GM13976 (cell line): ENCODE results near the gene SLC35B4.

Experiments used
- DNase-seq: peaks from one replicate; pipeline ENCODE4 v3.0.0; 2012; ENCODE audit warnings: low spot score
- CTCF ChIP-seq: IDR thresholded peaks from 2 replicates; pipeline ENCODE4 v1.5.1; 2012; ENCODE audit warnings: borderline replicate concordance, mild to moderate bottlenecking; ENCODE audit not compliant: insufficient read depth; ENCODE audit errors: extremely low read depth, missing control alignments, control extremely low read depth
- in situ Hi-C: fragments of 300-500 bp; cut with MboI; formaldehyde crosslinking; loops from one replicate; pipeline ENCODE4 v1.12.0; 2022; ENCODE audit warnings: low sequenced_read_pairs, mixed read lengths, inconsistent platforms; ENCODE audit not compliant: unreplicated experiment

The SLC35B4 gene

DNA sequence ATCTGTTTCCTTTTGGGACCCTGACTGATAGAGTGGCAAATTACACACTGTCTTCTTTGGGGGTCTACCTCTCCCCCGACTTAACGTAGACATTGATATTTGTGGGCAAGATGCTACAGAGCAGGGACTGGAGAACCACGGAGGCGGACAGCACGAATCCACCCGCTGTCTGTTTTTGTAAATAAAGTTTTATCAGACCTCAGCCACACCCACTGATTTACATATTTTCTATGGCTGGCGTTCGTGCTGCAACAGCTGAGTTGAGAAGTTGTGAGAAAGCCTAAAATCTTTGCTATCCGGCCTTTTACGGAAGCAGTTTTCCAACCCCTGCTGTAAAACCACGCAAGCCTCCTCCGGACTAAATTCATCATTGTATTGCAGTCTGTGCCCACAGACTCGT lies 17.2 kb upstream of the SLC35B4 start:
- in situ Hi-C loops = no loop called here
- TF ChIP-seq CTCF = no peak
- DNase-seq = no peak

GRCh38 chr7:134332892-134333291 lies 16.2 kb upstream of the SLC35B4 start:
- no peak for TF ChIP-seq CTCF
- in situ Hi-C loops = no loop called here
- no peak for DNase-seq

DNA sequence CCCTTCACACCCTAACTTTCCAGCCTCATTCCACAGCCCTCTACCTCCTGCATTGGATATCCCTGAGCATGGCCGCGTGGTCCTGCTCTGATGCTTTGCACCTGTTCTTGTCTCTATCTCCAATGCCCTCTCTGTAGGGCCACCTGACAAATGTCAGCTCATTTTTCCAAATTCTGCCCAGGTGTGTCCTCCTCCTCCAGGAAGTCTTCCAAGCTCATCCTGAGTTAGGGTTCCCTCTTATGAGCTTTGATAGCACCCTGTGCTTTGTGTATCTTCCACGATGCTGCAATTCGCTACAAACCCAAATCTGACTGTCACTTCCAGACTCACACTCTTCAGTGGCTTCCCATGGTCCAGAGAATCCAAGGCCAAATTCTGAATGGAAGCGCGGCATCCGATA lies 14.7 kb upstream of the SLC35B4 start:
- no peak for DNase-seq
- TF ChIP-seq CTCF = no peak
- in situ Hi-C loops = no loop called here

DNA sequence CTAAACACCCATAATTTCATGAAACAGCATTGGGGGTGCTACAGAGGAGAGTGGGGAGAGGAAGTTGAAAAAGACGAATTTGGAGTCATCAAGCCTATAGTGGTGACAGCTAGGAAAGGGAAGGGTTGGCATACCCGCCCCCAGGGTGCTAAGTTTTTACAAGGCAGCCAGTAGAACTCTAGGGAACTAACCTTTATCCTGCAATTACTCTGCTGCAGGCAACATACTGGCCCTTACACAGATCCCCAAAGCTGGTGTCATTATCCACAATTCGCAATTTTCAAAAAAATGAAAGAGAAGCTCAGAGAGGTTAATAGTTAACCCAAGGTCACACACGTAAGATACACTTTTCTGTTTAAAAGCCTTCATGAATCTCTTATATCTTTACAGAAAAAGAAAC lies 14.2 kb upstream of the SLC35B4 start:
- no peak for DNase-seq
- no peak for TF ChIP-seq CTCF
- in situ Hi-C loops = no loop called here

DNA sequence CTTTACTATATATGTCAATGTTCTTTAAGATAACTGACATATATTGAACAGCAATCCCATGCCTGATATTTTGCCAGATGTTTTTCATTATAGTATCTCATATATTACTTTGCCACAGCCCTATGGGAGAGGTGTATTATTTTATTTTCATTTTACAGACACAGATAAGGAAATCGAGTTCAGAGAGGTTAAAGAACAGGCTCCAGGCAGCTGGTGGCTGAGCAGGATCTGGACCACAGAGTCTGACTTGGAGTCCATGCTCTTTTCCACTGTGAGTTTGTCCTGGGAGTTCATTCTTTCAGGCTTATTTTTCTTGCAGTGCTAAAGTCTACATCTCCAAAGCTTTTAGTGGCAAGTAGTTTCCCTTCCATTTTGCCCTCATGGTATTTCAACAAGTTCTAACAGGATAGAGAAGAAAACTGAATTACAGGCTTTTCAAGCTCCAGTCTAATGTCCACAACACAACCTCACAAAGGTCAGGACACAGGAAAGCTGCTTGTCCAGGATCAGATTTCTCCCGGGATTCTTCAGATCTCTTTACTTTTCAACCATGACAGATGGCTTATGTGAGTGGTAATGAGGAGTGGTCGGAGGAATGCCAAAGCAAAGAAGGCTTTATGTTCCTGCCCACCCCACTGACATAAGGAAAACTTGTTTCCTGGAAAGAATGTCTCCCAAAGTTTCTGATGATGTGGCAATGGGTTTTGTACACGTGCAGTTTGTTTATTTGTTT lies 13.1 kb upstream of the SLC35B4 start:
- in situ Hi-C loops = no loop called here
- no peak for TF ChIP-seq CTCF
- no peak for DNase-seq

DNA sequence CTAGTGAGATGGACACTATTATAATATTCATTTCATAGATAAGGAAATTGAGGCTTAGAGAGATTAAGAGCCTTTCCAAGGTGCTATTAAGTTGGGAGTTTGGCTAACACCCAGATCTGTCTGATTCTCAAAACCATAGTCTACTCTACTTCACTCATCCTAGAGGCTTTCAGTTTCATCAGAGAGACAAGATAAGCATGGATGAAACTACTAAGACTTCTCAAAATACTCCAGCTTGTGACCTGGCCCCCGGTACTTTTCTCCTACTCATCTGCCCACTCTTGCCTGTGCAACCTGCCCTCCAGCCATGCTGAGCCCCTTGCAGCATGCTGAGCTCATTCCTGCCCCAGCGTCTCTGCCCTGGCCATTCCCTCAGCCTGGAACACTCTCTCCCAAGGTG lies 12.2 kb upstream of the SLC35B4 start:
- in situ Hi-C loops = no loop called here
- TF ChIP-seq CTCF = no peak
- no peak for DNase-seq
